Measurements from ENCODE around the gene TFE3. TPM values are rescaled to one million over a fixed set of nuclear protein-coding genes. Genes with fewer than 3 reads are reported as not detected.

The TFE3 gene
- total and polyA plus RNA-seq, 2 experiments from 2014 or later: 32.1 to 55.0 TPM

- Histone ChIP-seq H3K9me3 (ENCODE audit: low read depth) (no peaks in the 10 kb centered on the region), H3K36me3 (no peaks in the 10 kb centered on the region), H3K27me3 (no peaks in the 10 kb centered on the region), H3K27ac (no peak overlapping the region), H3K4me1 (ENCODE audit: low read depth) (no peaks in the 10 kb centered on the region), H3K4me3 (no peak overlapping the region)
- DNase-seq (ENCODE audit: low read depth in 1 of 2, low spot score in 1 of 2): no peak
- TF ChIP-seq, protein P1, sequence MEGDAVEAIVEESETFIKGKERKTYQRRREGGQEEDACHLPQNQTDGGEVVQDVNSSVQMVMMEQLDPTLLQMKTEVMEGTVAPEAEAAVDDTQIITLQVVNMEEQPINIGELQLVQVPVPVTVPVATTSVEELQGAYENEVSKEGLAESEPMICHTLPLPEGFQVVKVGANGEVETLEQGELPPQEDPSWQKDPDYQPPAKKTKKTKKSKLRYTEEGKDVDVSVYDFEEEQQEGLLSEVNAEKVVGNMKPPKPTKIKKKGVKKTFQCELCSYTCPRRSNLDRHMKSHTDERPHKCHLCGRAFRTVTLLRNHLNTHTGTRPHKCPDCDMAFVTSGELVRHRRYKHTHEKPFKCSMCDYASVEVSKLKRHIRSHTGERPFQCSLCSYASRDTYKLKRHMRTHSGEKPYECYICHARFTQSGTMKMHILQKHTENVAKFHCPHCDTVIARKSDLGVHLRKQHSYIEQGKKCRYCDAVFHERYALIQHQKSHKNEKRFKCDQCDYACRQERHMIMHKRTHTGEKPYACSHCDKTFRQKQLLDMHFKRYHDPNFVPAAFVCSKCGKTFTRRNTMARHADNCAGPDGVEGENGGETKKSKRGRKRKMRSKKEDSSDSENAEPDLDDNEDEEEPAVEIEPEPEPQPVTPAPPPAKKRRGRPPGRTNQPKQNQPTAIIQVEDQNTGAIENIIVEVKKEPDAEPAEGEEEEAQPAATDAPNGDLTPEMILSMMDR (IDR thresholded peaks at IDR 0.05; ENCODE audit: low read depth, low read length): no peak
Observed at GRCh38 chrX:49070988-49071387, 27.8 kb upstream of the TFE3 start.

DNA sequence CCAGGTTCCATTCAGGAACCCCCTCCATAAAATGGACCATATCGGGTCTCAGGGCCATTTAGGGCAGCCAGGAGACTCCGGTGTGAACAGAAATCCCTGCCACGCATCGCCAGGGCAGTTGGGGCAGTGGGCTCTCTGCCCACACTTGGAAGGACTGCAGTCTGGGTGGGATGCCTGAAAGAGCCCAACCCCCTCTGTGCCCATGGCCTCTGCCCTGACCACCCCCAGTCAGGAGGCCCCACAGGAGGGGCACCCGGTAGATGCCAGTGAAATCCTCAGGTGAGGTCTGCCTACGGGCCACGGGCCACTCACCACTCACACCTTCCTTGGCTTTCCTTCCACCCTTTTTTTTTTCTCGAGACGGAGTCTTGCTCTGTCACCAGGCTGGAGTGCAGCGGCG lies 25.9 kb upstream of the TFE3 start:
- Histone ChIP-seq H3K36me3 (no peaks in the 10 kb centered on the region), H3K27me3 (no peaks in the 10 kb centered on the region), H3K4me3 (no peak overlapping the region), H3K27ac (no peak overlapping the region), H3K9me3 (ENCODE audit: low read depth) (no peaks in the 10 kb centered on the region), H3K4me1 (ENCODE audit: low read depth) (no peaks in the 10 kb centered on the region)
- no peak for DNase-seq (ENCODE audit: low read depth in 1 of 2, low spot score in 1 of 2)
- TF ChIP-seq, protein P1 (IDR thresholded peaks at IDR 0.05; ENCODE audit: low read depth, low read length): no peak

DNA sequence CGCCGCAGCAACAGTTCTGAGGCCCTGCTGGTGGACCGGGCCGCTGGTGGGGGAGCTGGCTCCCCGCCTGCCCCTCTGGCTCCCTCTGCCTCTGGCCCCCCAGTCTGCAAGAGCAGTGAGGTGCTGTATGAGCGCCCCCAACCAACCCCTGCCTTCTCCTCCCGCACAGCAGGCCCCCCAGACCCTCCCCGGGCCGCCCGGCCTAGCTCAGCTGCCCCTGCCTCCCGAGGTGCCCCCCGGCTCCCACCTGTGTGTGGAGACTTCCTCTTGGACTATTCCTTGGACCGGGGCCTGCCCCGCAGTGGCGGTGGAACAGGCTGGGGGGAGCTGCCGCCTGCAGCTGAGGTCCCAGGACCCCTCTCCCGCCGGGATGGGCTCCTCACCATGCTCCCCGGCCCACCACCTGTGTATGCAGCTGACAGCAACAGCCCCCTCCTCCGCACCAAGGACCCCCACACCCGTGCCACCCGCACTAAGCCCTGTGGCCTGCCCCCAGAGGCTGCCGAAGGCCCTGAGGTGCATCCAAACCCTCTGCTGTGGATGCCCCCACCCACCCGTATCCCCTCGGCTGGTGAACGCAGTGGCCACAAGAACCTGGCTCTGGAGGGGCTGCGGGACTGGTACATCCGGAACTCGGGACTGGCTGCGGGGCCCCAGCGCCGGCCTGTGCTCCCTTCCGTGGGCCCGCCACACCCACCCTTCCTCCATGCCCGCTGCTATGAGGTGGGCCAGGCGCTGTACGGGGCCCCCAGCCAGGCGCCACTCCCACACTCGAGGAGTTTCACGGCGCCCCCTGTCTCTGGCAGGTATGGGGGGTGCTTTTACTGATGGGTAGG lies 24.3 kb upstream of the TFE3 start:
- H3K4me1 ChIP-seq (ENCODE audit: low read depth): no peaks in the 10 kb centered on the region
- no peaks in the 10 kb centered on the region for H3K36me3 ChIP-seq
- no peak overlapping the region for H3K4me3 ChIP-seq
- DNase-seq (ENCODE audit: low read depth in 1 of 2, low spot score in 1 of 2): no peak
- H3K27me3 ChIP-seq: no peaks in the 10 kb centered on the region
- H3K9me3 ChIP-seq (ENCODE audit: low read depth): no peaks in the 10 kb centered on the region
- H3K27ac ChIP-seq: no peak overlapping the region
- TF ChIP-seq, protein P1 (IDR thresholded peaks at IDR 0.05; ENCODE audit: low read depth, low read length): no peak

DNA sequence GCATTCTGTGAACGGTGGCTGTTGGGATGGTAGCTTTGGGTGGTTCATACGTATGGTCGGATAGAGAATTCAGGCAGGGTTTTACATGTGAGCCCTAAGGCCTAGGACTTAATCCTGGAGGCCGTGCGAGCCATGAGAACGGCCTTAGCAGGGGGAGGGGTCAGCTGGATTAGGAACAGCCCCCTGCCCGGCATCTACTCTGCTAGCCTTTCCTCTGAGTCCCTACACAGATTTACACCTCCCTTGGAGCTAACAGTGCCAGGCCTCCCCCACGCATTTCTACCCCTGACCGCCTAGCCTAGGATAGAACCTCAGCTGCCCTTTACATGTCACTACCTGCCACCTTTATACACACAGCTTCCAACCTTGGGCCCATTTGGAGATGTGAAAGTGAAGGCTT lies 23.5 kb upstream of the TFE3 start:
- H3K27me3 ChIP-seq: no peaks in the 10 kb centered on the region
- H3K4me3 ChIP-seq: no peak overlapping the region
- H3K4me1 ChIP-seq (ENCODE audit: low read depth): no peaks in the 10 kb centered on the region
- TF ChIP-seq, protein P1 (IDR thresholded peaks at IDR 0.05; ENCODE audit: low read depth, low read length): no peak
- no peak overlapping the region for H3K27ac ChIP-seq
- no peaks in the 10 kb centered on the region for H3K9me3 ChIP-seq (ENCODE audit: low read depth)
- H3K36me3 ChIP-seq: no peaks in the 10 kb centered on the region
- DNase-seq (ENCODE audit: low read depth in 1 of 2, low spot score in 1 of 2): no peak

DNA sequence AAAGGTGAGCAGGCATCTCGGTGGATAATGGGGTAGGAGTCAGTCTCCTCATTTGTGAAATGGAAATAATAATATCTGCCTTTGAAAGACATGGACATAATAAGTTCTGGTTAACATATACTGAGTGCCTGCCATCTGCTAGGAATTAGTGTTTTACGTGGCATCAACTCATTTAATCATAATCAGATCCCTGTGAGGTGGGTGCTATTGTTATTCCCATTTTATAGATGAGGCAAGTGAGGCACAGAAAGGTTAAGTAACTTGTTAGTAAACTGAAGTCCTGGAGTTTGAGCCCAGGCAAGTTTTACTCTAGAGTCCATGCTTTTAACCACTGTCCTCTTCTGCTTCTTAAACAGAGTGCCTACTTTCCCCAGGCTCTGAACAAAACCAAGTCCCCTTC lies 23.1 kb upstream of the TFE3 start:
- Histone ChIP-seq H3K27me3 (no peaks in the 10 kb centered on the region), H3K4me3 (no peak overlapping the region), H3K9me3 (ENCODE audit: low read depth) (no peaks in the 10 kb centered on the region), H3K27ac (no peak overlapping the region), H3K4me1 (ENCODE audit: low read depth) (no peaks in the 10 kb centered on the region), H3K36me3 (no peaks in the 10 kb centered on the region)
- DNase-seq (ENCODE audit: low read depth in 1 of 2, low spot score in 1 of 2): no peak
- TF ChIP-seq, protein P1 (IDR thresholded peaks at IDR 0.05; ENCODE audit: low read depth, low read length): no peak

Measured in cardiac muscle cell (in vitro differentiated cells and primary cell).